Erythroblast (primary cell): ENCODE data around the gene C7.

Experiments used
- GATA1 ChIP-seq: IDR thresholded peaks from 2 replicates; pipeline ENCODE4 v1.6.1; 2011; ENCODE audit warnings: low read depth, mild to moderate bottlenecking, control low read depth, low read length, moderate library complexity
- POLR2A ChIP-seq: IDR thresholded peaks from 2 replicates; pipeline ENCODE4 v1.6.1; 2011; ENCODE audit warnings: mild to moderate bottlenecking, low read length

DNA sequence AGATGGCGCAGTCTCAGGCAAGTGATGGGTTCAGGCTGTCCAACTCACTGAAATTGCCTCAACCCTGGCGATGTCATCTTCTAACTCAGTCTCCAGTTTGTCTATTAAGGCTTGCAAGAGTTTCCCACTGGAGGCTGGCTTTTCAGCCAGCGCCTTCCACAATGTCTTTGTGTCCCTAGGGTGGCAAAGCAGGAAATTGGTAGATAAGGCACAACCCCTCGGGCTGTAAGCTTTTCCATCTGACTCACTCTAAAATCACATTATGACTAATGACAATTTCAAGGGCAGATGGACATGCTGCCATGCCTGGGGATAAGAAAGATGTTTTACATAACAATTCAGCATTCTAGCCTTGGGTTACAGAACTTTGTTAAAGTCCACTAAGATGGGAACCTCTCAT is 99.9 kb downstream of the C7 start:
- TF ChIP-seq POLR2A: no peak
- no peak for TF ChIP-seq GATA1
